ENCODE data around the gene ARHGAP18.

DNA sequence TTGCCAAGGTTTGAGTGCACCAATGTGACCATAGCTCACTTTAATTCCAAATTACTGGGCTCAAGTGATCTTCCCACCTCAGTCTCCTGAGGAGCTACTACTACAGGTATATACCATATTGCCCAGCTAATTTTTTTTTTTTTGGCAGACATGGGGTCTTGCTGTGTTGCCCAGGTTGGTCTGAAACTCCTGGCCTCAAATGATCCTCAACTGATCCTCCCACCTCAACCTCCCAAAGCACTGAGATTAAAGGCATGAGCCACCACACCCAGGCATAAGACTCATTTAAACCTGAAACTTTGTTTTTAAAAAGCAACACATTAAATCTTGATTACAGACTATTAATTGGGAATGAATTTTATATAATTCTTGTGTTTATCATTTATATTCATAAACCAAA, 67.7 kb downstream of the ARHGAP18 start:
- TF ChIP-seq CTCF (IDR thresholded peaks at IDR 0.05), result no peak
- no peak for TF ChIP-seq POLR2A (IDR thresholded peaks at IDR 0.05)

Data from testis (tissue), 2 donors.